Measurements from ENCODE around the gene DDX47. TPM values are rescaled to one million over a fixed set of nuclear protein-coding genes. Genes with fewer than 3 reads are reported as not detected.

Gene DDX47
- total and polyA plus RNA-seq, 10 of the 15 experiments (the other 5 are each of a cell fraction or from before 2014, with no cell fraction given), result 84.8 to 266 (median 120) TPM

GRCh38 chr12:12864243-12864642, 51.1 kb downstream of the DDX47 start:
- no peaks in the 10 kb centered on the region for H3K9me3 ChIP-seq (replicated peaks; ENCODE audit: control insufficient read depth, insufficient read depth, low read length)
- 100% methylated on average over 2 of the region's 2 CpGs for WGBS (ENCODE audit: insufficient coverage, insufficient replicate concordance, low lambda C conversion rate, missing lambda C conversion rate)
- H3K9ac ChIP-seq (ENCODE audit: control insufficient read depth, insufficient read depth, low read length), result no peak overlapping the region
- H3K36me3 ChIP-seq (ENCODE audit: control insufficient read depth in 2 of 2, insufficient read depth in 2 of 2, low read length in 1 of 2), result no peaks in the 10 kb centered on the region
- DNase-seq (ENCODE audit: low read depth, low spot score) (no peak), FAIRE-seq (no peak), ATAC-seq (no peak)
- intact Hi-C loops (cut with micrococcal nuclease; ENCODE audit: unreplicated experiment) (no loop called here), in situ Hi-C loops (cut with MboI) (no loop called here)
- no peak overlapping the region for H2AFZ ChIP-seq (ENCODE audit: control insufficient read depth, low read depth, low read length)
- BruUV-seq (replicated peaks), result no TSS peak
- no peaks in the 10 kb centered on the region for H4K20me1 ChIP-seq (ENCODE audit: control insufficient read depth, insufficient read depth)
- ChIA-PET POLR2A (no interaction called here), SMC1A (ENCODE audit: uncharacterized antibody, unreplicated experiment) (no interaction called here), CTCF (no interaction called here), RAD21 (ENCODE audit: unreplicated experiment) (interaction anchor here (0.6 kb wide), 1 partner anchor 431 kb away, joined by 4 read pairs; no protein-coding TSS in a partner anchor)
- H3K4me2 ChIP-seq (ENCODE audit: control insufficient read depth, insufficient read depth), result no peak overlapping the region
- H3K27me3 ChIP-seq (replicated peaks in 1 of 2; ENCODE audit: control insufficient read depth in 2 of 2, insufficient read depth in 2 of 2, low read length in 1 of 2), result no peaks in the 10 kb centered on the region
- H3K79me2 ChIP-seq (ENCODE audit: control insufficient read depth, insufficient read depth, low read length), result no peaks in the 10 kb centered on the region
- H3K27ac ChIP-seq (ENCODE audit: control insufficient read depth, insufficient read depth), result no peak overlapping the region
- no peak for TF ChIP-seq SMAD5 (IDR thresholded peaks at IDR 0.05; ENCODE audit: low read depth)
- no peak for TF ChIP-seq RAD21 (IDR thresholded peaks at IDR 0.05; ENCODE audit: insufficient read depth, low read depth, low read length)
- no peak for TF ChIP-seq EED (IDR thresholded peaks at IDR 0.05; ENCODE audit: low read depth)
- no peak for TF ChIP-seq NR2C2 (IDR thresholded peaks at IDR 0.05; ENCODE audit: borderline replicate concordance, control insufficient read depth, insufficient read length, low read depth)
- TF ChIP-seq MEF2B (IDR thresholded peaks at IDR 0.05; ENCODE audit: partially characterized antibody, poor library complexity, severe bottlenecking), result no peak
- no peak for TF ChIP-seq ZZZ3 (IDR thresholded peaks at IDR 0.05; ENCODE audit: control insufficient read depth, insufficient read length, low read depth)
- no peak for TF ChIP-seq ZNF622 (IDR thresholded peaks at IDR 0.05)
- TF ChIP-seq, protein P1, sequence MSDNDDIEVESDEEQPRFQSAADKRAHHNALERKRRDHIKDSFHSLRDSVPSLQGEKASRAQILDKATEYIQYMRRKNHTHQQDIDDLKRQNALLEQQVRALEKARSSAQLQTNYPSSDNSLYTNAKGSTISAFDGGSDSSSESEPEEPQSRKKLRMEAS (IDR thresholded peaks at IDR 0.05; ENCODE audit: low read depth, low read length), result no peak
- TF ChIP-seq CTCF (IDR thresholded peaks at IDR 0.05 in 2 of 3, conservative IDR thresholded peaks at IDR 0.05 in 1 of 3; ENCODE audit: control insufficient read depth in 2 of 3, extremely low read depth in 1 of 3, insufficient read depth in 1 of 3, low read depth in 3 of 3, low read length in 3 of 3), result no peak
- TF ChIP-seq KAT2A (conservative IDR thresholded peaks at IDR 0.05; ENCODE audit: control insufficient read depth, low read depth, low read length), result no peak
- TF ChIP-seq, protein P2, sequence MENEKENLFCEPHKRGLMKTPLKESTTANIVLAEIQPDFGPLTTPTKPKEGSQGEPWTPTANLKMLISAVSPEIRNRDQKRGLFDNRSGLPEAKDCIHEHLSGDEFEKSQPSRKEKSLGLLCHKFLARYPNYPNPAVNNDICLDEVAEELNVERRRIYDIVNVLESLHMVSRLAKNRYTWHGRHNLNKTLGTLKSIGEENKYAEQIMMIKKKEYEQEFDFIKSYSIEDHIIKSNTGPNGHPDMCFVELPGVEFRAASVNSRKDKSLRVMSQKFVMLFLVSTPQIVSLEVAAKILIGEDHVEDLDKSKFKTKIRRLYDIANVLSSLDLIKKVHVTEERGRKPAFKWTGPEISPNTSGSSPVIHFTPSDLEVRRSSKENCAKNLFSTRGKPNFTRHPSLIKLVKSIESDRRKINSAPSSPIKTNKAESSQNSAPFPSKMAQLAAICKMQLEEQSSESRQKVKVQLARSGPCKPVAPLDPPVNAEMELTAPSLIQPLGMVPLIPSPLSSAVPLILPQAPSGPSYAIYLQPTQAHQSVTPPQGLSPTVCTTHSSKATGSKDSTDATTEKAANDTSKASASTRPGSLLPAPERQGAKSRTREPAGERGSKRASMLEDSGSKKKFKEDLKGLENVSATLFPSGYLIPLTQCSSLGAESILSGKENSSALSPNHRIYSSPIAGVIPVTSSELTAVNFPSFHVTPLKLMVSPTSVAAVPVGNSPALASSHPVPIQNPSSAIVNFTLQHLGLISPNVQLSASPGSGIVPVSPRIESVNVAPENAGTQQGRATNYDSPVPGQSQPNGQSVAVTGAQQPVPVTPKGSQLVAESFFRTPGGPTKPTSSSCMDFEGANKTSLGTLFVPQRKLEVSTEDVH (IDR thresholded peaks at IDR 0.05; ENCODE audit: low read depth, partially characterized antibody), result no peak
- no peak for TF ChIP-seq SUZ12 (IDR thresholded peaks at IDR 0.05; ENCODE audit: unreplicated experiment)
- TF ChIP-seq ELK1 (IDR thresholded peaks at IDR 0.05; ENCODE audit: low read depth, low read length), result no peak
- no peak for TF ChIP-seq ESRRA (IDR thresholded peaks at IDR 0.05; ENCODE audit: low read length)
- TF ChIP-seq, protein P3, sequence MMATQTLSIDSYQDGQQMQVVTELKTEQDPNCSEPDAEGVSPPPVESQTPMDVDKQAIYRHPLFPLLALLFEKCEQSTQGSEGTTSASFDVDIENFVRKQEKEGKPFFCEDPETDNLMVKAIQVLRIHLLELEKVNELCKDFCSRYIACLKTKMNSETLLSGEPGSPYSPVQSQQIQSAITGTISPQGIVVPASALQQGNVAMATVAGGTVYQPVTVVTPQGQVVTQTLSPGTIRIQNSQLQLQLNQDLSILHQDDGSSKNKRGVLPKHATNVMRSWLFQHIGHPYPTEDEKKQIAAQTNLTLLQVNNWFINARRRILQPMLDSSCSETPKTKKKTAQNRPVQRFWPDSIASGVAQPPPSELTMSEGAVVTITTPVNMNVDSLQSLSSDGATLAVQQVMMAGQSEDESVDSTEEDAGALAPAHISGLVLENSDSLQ (IDR thresholded peaks at IDR 0.05), result no peak
- TF ChIP-seq TBL1XR1 (IDR thresholded peaks at IDR 0.05; ENCODE audit: low read depth, low read length), result no peak
- no peaks in the 10 kb centered on the region for H3K4me1 ChIP-seq (ENCODE audit: control insufficient read depth, insufficient read depth, low read length)
- no peak overlapping the region for H3K4me3 ChIP-seq

Data from GM12878 (cell line).